Osteoblast (primary cell): ENCODE data around the gene P3H1. TPM values are rescaled to one million over a fixed set of nuclear protein-coding genes. Genes with fewer than 3 reads are reported as not detected.

Source experiments
- DNase-seq: peaks from one replicate; pipeline ENCODE4 v3.0.0; 2011; ENCODE audit warnings: low spot score, mixed read lengths; ENCODE audit not compliant: insufficient read length; ENCODE audit errors: missing footprints
- H2AFZ ChIP-seq: 2 replicates; pipeline ENCODE4 v1.6.0; 2011; ENCODE audit warnings: mild to moderate bottlenecking, low read length
- H3K27ac ChIP-seq: 2 replicates; pipeline ENCODE4 v1.5.1; 2011; ENCODE audit warnings: mild to moderate bottlenecking, low read depth, low read length, moderate library complexity
- H3K27me3 ChIP-seq: 2 replicates; pipeline ENCODE4 v1.6.0; 2012; ENCODE audit warnings: mild to moderate bottlenecking, control low read depth, inconsistent platforms, low read length, moderate library complexity; ENCODE audit not compliant: insufficient read depth
- H3K36me3 ChIP-seq: 2 replicates; pipeline ENCODE4 v1.5.1; 2011; ENCODE audit warnings: mild to moderate bottlenecking, low read length, control low read depth, moderate library complexity; ENCODE audit not compliant: insufficient read depth
- H3K4me1 ChIP-seq: 2 replicates; pipeline ENCODE4 v1.5.1; 2011; ENCODE audit warnings: mild to moderate bottlenecking, low read length, control low read depth, moderate library complexity; ENCODE audit not compliant: insufficient read depth
- H3K4me2 ChIP-seq: 2 replicates; pipeline ENCODE4 v1.6.0; 2011; ENCODE audit warnings: mild to moderate bottlenecking, low read length; ENCODE audit not compliant: insufficient read depth
- H3K4me3 ChIP-seq: fragments of 200-600 bp; sonication (generic); 3 replicates; pipeline ENCODE4 v1.5.1; 2012; ENCODE audit warnings: mild to moderate bottlenecking, low read length, inconsistent platforms; ENCODE audit not compliant: insufficient read depth
- H3K79me2 ChIP-seq: 2 replicates; pipeline ENCODE4 v1.6.0; 2012; ENCODE audit warnings: mild to moderate bottlenecking, low read length, control low read depth, inconsistent platforms; ENCODE audit not compliant: insufficient read depth
- H3K9me3 ChIP-seq: 2 replicates; pipeline ENCODE4 v1.5.1; 2011; ENCODE audit warnings: low read depth, low read length, control low read depth
- H4K20me1 ChIP-seq: 2 replicates; pipeline ENCODE4 v1.6.0; 2012; ENCODE audit warnings: mild to moderate bottlenecking, low read length, control low read depth; ENCODE audit not compliant: insufficient read depth
- total RNA-seq: library from RNA; depleted of rRNA; stranded (reverse); fragments of >200 nt; gene quantifications from 2 replicates; pipeline ENCODE4 v1.2.3, GENCODE V29; 2012
- TF ChIP-seq, protein P1 (sequence below): IDR thresholded peaks from 2 replicates; pipeline ENCODE4 v1.5.1; 2011; ENCODE audit warnings: mild to moderate bottlenecking, low read depth, low read length, moderate library complexity; ENCODE audit errors: extremely low read depth

P3H1 gene
- total RNA-seq, 1 donor: 213 TPM

- H4K20me1 ChIP-seq: no peaks in the 10 kb centered on the region
- H3K27me3 ChIP-seq: no peaks in the 10 kb centered on the region
- H3K4me1 ChIP-seq: no peaks in the 10 kb centered on the region
- no peak overlapping the region for H3K27ac ChIP-seq
- no peaks in the 10 kb centered on the region for H3K9me3 ChIP-seq
- TF ChIP-seq, protein P1, sequence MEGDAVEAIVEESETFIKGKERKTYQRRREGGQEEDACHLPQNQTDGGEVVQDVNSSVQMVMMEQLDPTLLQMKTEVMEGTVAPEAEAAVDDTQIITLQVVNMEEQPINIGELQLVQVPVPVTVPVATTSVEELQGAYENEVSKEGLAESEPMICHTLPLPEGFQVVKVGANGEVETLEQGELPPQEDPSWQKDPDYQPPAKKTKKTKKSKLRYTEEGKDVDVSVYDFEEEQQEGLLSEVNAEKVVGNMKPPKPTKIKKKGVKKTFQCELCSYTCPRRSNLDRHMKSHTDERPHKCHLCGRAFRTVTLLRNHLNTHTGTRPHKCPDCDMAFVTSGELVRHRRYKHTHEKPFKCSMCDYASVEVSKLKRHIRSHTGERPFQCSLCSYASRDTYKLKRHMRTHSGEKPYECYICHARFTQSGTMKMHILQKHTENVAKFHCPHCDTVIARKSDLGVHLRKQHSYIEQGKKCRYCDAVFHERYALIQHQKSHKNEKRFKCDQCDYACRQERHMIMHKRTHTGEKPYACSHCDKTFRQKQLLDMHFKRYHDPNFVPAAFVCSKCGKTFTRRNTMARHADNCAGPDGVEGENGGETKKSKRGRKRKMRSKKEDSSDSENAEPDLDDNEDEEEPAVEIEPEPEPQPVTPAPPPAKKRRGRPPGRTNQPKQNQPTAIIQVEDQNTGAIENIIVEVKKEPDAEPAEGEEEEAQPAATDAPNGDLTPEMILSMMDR: no peak
- H3K36me3 ChIP-seq: no peaks in the 10 kb centered on the region
- H3K4me3 ChIP-seq: no peak overlapping the region
- peak; percentile 89 for DNase-seq
- no peaks in the 10 kb centered on the region for H3K79me2 ChIP-seq
- H2AFZ ChIP-seq: no peak overlapping the region
- H3K4me2 ChIP-seq: no peak overlapping the region
Measured at GRCh38 chr1:42738678-42739226, 28.1 kb downstream of the P3H1 start.

GRCh38 chr1:42737986-42738677, 28.7 kb downstream of the P3H1 start:
- Histone ChIP-seq H3K27ac (no peak overlapping the region), H4K20me1 (no peaks in the 10 kb centered on the region), H3K4me1 (no peaks in the 10 kb centered on the region), H3K4me3 (no peak overlapping the region), H3K4me2 (no peak overlapping the region), H3K79me2 (no peaks in the 10 kb centered on the region), H3K9me3 (no peaks in the 10 kb centered on the region), H2AFZ (no peak overlapping the region), H3K27me3 (no peaks in the 10 kb centered on the region), H3K36me3 (no peaks in the 10 kb centered on the region)
- DNase-seq: peak; percentile 68
- TF ChIP-seq, protein P1: no peak

DNA sequence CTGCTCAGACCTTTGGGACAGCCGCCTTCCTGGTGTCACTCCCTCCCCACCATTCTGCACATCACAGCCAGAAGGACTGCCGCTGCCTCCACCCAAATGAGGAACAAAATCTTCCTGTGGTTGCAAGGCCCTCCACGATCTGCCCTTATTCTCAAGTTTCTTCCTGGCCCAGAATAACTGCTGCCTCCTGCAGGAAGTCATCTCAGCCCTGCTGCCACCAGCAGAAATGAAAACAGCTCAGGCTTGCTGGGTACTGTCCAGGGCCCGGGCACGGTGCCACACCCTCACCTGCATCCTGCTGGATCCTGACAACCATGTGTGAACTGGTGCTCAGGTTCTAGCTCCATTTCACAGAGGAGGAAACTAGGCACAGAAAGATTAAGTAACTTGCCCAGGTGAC, 29.6 kb downstream of the P3H1 start:
- Histone ChIP-seq H3K79me2 (no peaks in the 10 kb centered on the region), H3K36me3 (no peaks in the 10 kb centered on the region), H3K27me3 (no peaks in the 10 kb centered on the region), H3K27ac (no peak overlapping the region), H3K9me3 (no peaks in the 10 kb centered on the region), H3K4me1 (no peaks in the 10 kb centered on the region), H3K4me2 (no peak overlapping the region), H4K20me1 (no peaks in the 10 kb centered on the region), H3K4me3 (no peak overlapping the region), H2AFZ (peak overlapping the region; percentile 50)
- peak; percentile 43 for DNase-seq
- TF ChIP-seq, protein P1: no peak

GRCh38 chr1:42736571-42737200, 30.1 kb downstream of the P3H1 start:
- TF ChIP-seq, protein P1: no peak
- Histone ChIP-seq H3K27ac (no peak overlapping the region), H3K36me3 (no peaks in the 10 kb centered on the region), H3K4me2 (no peak overlapping the region), H3K9me3 (no peaks in the 10 kb centered on the region), H3K4me1 (no peaks in the 10 kb centered on the region), H2AFZ (no peak overlapping the region), H4K20me1 (no peaks in the 10 kb centered on the region), H3K27me3 (no peaks in the 10 kb centered on the region), H3K4me3 (no peak overlapping the region), H3K79me2 (no peaks in the 10 kb centered on the region)
- DNase-seq: peak; percentile 72
